Measurements from ENCODE around the gene GPR61. TPM values are rescaled to one million over a fixed set of nuclear protein-coding genes. Genes with fewer than 3 reads are reported as not detected.

The GPR61 gene
- polyA plus RNA-seq (2012; ENCODE audit: insufficient read depth, insufficient read length, low read depth), result 1.1 TPM

DNA sequence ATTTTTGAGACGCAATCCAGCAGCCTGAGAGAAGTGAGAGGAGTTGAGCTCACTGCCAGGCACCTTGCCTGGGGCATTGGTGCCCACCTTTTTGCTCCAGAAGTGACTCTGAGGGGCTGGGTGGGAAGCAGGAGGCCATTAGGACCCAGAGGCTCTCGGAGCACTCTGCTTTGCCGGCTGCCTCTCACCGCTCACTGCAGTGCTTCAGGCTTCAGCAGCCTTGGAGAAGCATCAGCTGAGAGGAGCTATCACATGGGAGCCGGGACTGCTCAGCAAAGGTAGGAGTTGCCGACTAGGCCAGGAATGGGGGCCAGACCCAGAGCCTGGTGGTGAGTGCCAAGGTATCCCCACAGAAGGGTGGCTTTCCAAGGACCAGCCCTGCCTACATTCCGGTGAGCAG lies at the start of gene GPR61:
TSS of gene GPR61 (plus strand) at position 197 of the 400 bp plus-strand sequence. CDS start 3,151 bp downstream, outside the sequence.
- H3K9me3 ChIP-seq, result no peaks in the 10 kb centered on the region
- H3K4me3 ChIP-seq (ENCODE audit: low read depth, low read length), result no peak within 1 kb of the TSS
- no peak for TF ChIP-seq CTCF (IDR thresholded peaks at IDR 0.05; ENCODE audit: low read depth, low read length)
- DNase-seq, result no peak
- H3K27me3 ChIP-seq, result no peaks in the 10 kb centered on the region; the same call in 1 of the 2 replicates
- no peaks in the 10 kb centered on the region for H3K36me3 ChIP-seq
- H3K4me1 ChIP-seq, result no peaks in the 10 kb centered on the region

DNA sequence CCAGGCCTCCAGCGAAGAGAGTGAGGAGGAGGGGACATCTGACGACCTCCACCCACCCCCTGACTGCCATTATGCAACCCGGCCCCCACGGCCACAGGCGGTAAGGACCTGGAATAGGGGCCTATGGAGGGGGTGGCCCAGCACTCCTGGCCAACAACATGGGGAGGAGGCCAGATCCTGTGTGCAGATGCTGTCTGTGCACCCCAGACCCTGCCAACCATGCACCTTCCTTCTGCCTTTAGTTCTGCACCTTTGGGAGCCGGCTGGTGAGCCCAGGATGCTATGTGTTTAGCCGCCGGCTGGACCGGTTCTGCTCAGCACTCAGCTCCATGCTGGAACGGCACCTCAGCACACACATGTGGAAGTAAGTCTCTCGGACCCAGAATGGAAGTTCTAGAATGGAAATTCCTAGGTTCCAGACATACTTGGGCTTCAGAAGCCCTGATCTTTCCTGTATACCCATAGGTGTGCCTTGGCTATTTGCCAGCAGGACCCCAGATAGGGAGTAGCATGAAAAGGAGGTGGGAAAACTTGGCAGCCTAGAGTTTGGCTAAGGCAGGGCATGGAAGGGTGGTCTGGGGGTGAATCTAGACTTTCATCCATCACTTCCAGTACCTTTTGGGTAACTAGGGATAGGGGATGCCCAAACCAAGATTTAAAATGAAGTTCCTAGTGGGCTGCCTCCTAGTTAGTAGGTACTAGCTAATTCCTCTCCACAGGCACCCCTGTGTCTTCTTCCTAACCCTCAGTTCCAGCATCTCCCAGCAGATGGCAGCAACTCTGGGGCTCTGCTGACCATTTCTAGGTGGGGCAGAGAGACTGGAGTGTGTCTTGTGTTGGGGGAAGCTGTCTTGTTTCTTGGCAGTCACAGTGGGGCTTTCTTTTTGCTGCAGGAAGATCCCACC lies 49.4 kb upstream of the GPR61 start:
- H3K9me3 ChIP-seq, result no peaks in the 10 kb centered on the region
- peak; percentile 78 for DNase-seq
- no peaks in the 10 kb centered on the region; the same call in 1 of the 2 replicates for H3K4me1 ChIP-seq
- no peaks in the 10 kb centered on the region for H3K27me3 ChIP-seq
- TF ChIP-seq CTCF (IDR thresholded peaks at IDR 0.05; ENCODE audit: low read depth, low read length), result peak; percentile 92
- peaks cover 21% of the 10 kb centered on the region for H3K36me3 ChIP-seq
- H3K4me3 ChIP-seq (ENCODE audit: low read depth, low read length), result no peak overlapping the region

DNA sequence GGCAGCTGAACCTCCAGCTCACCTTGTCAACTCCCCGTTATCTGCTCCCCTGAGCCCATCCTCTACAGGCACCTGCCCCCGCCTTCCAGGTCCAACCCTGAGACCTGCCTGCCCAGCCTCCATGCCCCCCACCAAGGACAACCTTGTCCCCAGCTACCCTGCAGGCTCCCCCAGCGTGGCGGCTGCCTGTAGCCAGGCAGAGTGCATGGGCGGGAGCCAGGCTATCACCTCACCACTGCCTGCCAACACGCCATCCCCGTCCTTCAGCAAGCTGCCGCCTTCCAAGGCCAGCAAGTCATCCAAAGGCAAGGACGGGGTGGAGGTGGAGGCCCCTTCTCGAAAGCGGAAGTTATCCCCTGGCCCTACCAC lies 48.8 kb upstream of the GPR61 start:
- Histone ChIP-seq H3K4me3 (ENCODE audit: low read depth, low read length) (no peak overlapping the region), H3K4me1 (no peaks in the 10 kb centered on the region; the same call in 1 of the 2 replicates), H3K9me3 (no peaks in the 10 kb centered on the region), H3K27me3 (no peaks in the 10 kb centered on the region), H3K36me3 (peaks cover 21% of the 10 kb centered on the region)
- no peak for TF ChIP-seq CTCF (IDR thresholded peaks at IDR 0.05; ENCODE audit: low read depth, low read length)
- no peak for DNase-seq

GRCh38 chr1:109491372-109491771 lies 48.3 kb upstream of the GPR61 start:
- H3K36me3 ChIP-seq, result peaks cover 21% of the 10 kb centered on the region
- H3K9me3 ChIP-seq, result no peaks in the 10 kb centered on the region
- H3K4me3 ChIP-seq (ENCODE audit: low read depth, low read length), result no peak overlapping the region
- DNase-seq, result no peak
- H3K4me1 ChIP-seq, result no peaks in the 10 kb centered on the region; the same call in 1 of the 2 replicates
- no peak for TF ChIP-seq CTCF (IDR thresholded peaks at IDR 0.05; ENCODE audit: low read depth, low read length)
- H3K27me3 ChIP-seq, result no peaks in the 10 kb centered on the region

GRCh38 chr1:109492779-109493178 lies 46.9 kb upstream of the GPR61 start:
- Histone ChIP-seq H3K9me3 (no peaks in the 10 kb centered on the region), H3K27me3 (no peaks in the 10 kb centered on the region), H3K4me1 (no peaks in the 10 kb centered on the region; the same call in 1 of the 2 replicates), H3K36me3 (peaks cover 21% of the 10 kb centered on the region), H3K4me3 (ENCODE audit: low read depth, low read length) (no peak overlapping the region)
- no peak for TF ChIP-seq CTCF (IDR thresholded peaks at IDR 0.05; ENCODE audit: low read depth, low read length)
- no peak for DNase-seq

DNA sequence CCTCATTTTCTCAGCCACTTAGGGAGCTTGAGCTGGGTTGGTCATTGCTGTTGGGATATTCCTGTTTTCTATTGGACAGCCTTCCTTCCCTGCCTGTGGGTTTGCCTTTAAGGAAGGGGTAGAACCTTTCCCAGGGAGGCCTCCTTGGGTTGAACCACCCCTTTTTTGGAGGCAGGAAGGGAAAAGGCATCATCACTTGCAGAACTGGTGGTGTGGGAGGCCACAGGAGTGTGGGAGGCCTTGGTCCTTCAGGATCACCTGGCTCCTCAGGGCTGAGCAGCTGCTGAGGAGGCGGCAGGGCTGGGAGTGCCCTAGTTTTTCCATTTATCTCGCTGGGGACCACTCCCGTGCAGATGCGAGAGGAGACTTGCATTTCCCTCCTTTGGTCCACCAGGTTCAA lies 46.4 kb upstream of the GPR61 start:
- Histone ChIP-seq H3K9me3 (no peaks in the 10 kb centered on the region), H3K4me3 (ENCODE audit: low read depth, low read length) (peak overlapping the region; percentile 81), H3K4me1 (no peaks in the 10 kb centered on the region; the same call in none of the 2 replicates), H3K36me3 (peaks cover 21% of the 10 kb centered on the region), H3K27me3 (no peaks in the 10 kb centered on the region)
- TF ChIP-seq CTCF (IDR thresholded peaks at IDR 0.05; ENCODE audit: low read depth, low read length), result no peak
- no peak for DNase-seq
